Panc1 (cell line): ENCODE data around the gene AGAP1. TPM values are rescaled to one million over a fixed set of nuclear protein-coding genes. Genes with fewer than 3 reads are reported as not detected.

Experiments used
- ATAC-seq: fragments of 200-7000 bp; cut with Tn5 transposase; 2 replicates; pipeline ENCODE4 v1.9.1; 2020; ENCODE audit warnings: mild to moderate bottlenecking, moderate library complexity
- BruUV-seq: library from RNA; stranded (reverse); fragments of 400-500 nt; replicated peaks from 2 replicates; lab custom pipeline; 2021; lab: Mats Ljungman, UMichigan
- CTCF ChIA-PET: fragments of 300-600 bp; sonication (Branson Sonifier 250); formaldehyde crosslinking; loops from one replicate; lab custom pipeline; 2022; ENCODE audit warnings: antibody characterized with exemption; lab: Charles Lee
- POLR2A ChIA-PET: fragments of 300-600 bp; sonication (Branson Sonifier 250); formaldehyde crosslinking; loops from one replicate; lab custom pipeline; 2022; ENCODE audit warnings: antibody characterized with exemption; lab: Charles Lee
- DNase-seq: peaks from one replicate; pipeline ENCODE4 v3.0.0-alpha.2; 2010; ENCODE audit warnings: low read depth, low spot score
- H3K27ac ChIP-seq: 2 replicates; pipeline ENCODE4 v1.5.1; 2011; ENCODE audit warnings: mild to moderate bottlenecking, low read length, inconsistent platforms
- H3K27me3 ChIP-seq: fragments of 200-500 bp; sonication (Bioruptor generic); 2 replicates; pipeline ENCODE4 v1.6.0; 2014; ENCODE audit warnings: low read length, inconsistent platforms; ENCODE audit not compliant: control insufficient read depth, insufficient read depth
- H3K36me3 ChIP-seq: fragments of 200-500 bp; sonication (Bioruptor generic); 2 replicates; pipeline ENCODE4 v1.5.1; 2014; ENCODE audit warnings: inconsistent platforms, mild to moderate bottlenecking, low read length, moderate library complexity; ENCODE audit not compliant: control insufficient read depth, insufficient read depth
- H3K4me1 ChIP-seq: 2 replicates; pipeline ENCODE4 v1.5.1; 2011; ENCODE audit warnings: inconsistent platforms, mild to moderate bottlenecking, low read length, moderate library complexity; ENCODE audit not compliant: control insufficient read depth, insufficient read depth
- H3K4me3 ChIP-seq, 2 experiments: 2 replicates each; pipeline ENCODE4 v1.5.1; 2011 to 2012; ENCODE audit warnings: low read depth in 2 of 2, low read length in 2 of 2, mild to moderate bottlenecking in 2 of 2, inconsistent platforms in 1 of 2, moderate library complexity in 1 of 2
- H3K9me3 ChIP-seq: fragments of 200-500 bp; sonication (Bioruptor generic); 2 replicates; pipeline ENCODE4 v1.5.1; 2014; ENCODE audit warnings: low read depth, mild to moderate bottlenecking, inconsistent platforms, low read length, moderate library complexity; ENCODE audit not compliant: control insufficient read depth, insufficient read depth
- CTCF ChIP-seq: fragments of 450-650 bp; IDR thresholded peaks from 2 replicates; pipeline ENCODE4 v1.5.1; 2017; ENCODE audit warnings: mild to moderate bottlenecking
- POLR2AphosphoS5 ChIP-seq: IDR thresholded peaks from 2 replicates; pipeline ENCODE4 v1.6.1; 2012; ENCODE audit warnings: mild to moderate bottlenecking, low read depth, low read length, moderate library complexity
- REST ChIP-seq, 2 experiments: IDR thresholded peaks; 2 replicates each; pipeline ENCODE4 v1.6.1; 2011 to 2012; ENCODE audit warnings: low read depth in 2 of 2, control low read depth in 1 of 2, low read length in 1 of 2, mild to moderate bottlenecking in 1 of 2, moderate library complexity in 1 of 2; ENCODE audit not compliant: insufficient read depth in 1 of 2
- SIN3A ChIP-seq: IDR thresholded peaks from 2 replicates; pipeline ENCODE4 v1.6.1; 2012; ENCODE audit warnings: low read depth, mild to moderate bottlenecking, low read length, moderate library complexity, borderline replicate concordance; ENCODE audit not compliant: insufficient read depth
- TCF7L2 ChIP-seq: IDR thresholded peaks from 2 replicates; pipeline ENCODE4 v1.6.1; 2011; ENCODE audit warnings: mild to moderate bottlenecking, low read depth, low read length, inconsistent platforms
- in situ Hi-C: cut with HindIII; loops from 2 replicates; pipeline ENCODE4 v1.10.0; 2016; ENCODE audit warnings: low sequenced_read_pairs, low pct_unique_long_range_greater_than_20kb
- intact Hi-C: fragments of 100-400 bp; cut with micrococcal nuclease; formaldehyde crosslinking; loops from one replicate; pipeline ENCODE4 v1.10.0; 2022; ENCODE audit not compliant: unreplicated experiment
- total RNA-seq: library from RNA; stranded (reverse); gene quantifications from one replicate; pipeline ENCODE4 v1.2.1, GENCODE V29; 2021; ENCODE audit not compliant: unreplicated experiment

AGAP1 gene
- total RNA-seq, 1 experiment from 2014 or later: 38.9 TPM

- intact Hi-C loops: no loop called here
- Histone ChIP-seq H3K4me3 (no peak overlapping the region), H3K9me3 (no peaks in the 10 kb centered on the region), H3K4me1 (peaks cover 3% of the 10 kb centered on the region; the same call in 1 of the 2 replicates), H3K36me3 (no peaks in the 10 kb centered on the region), H3K27me3 (no peaks in the 10 kb centered on the region), H3K27ac (no peak overlapping the region)
- POLR2A ChIA-PET: no interaction called here
- DNase-seq (no peak), ATAC-seq (peak; percentile 68)
- CTCF ChIA-PET: no interaction called here
- BruUV-seq: no TSS peak
- no peak for TF ChIP-seq POLR2AphosphoS5
- TF ChIP-seq SIN3A: no peak
- TF ChIP-seq REST (IDR thresholded peaks at IDR 0.05; ENCODE audit: insufficient read depth in 1 of 2, low read depth in 2 of 2, low read length in 1 of 2): no peak
- TF ChIP-seq CTCF: no peak
- TF ChIP-seq TCF7L2: no peak
- in situ Hi-C loops: no loop called here
These were observed 49.4 kb downstream of the AGAP1 start for GRCh38 chr2:235543128-235543750.

GRCh38 chr2:235543851-235544688, 50.2 kb downstream of the AGAP1 start:
- no peak overlapping the region for H3K27ac ChIP-seq
- no peak for DNase-seq
- no peak overlapping the region for H3K4me3 ChIP-seq

More at GRCh38 chr2:235543851-235544688, 50.2 kb downstream of the AGAP1 start:
- no peaks in the 10 kb centered on the region for H3K27me3 ChIP-seq
- no peak for ATAC-seq
- in situ Hi-C loops: no loop called here
- BruUV-seq: no TSS peak
- ChIA-PET CTCF (no interaction called here), POLR2A (no interaction called here)
- TF ChIP-seq CTCF (no peak), TCF7L2 (no peak), POLR2AphosphoS5 (no peak), REST (IDR thresholded peaks at IDR 0.05; ENCODE audit: insufficient read depth in 1 of 2, low read depth in 2 of 2, low read length in 1 of 2) (no peak), SIN3A (no peak)
- no peaks in the 10 kb centered on the region for H3K9me3 ChIP-seq
- H3K36me3 ChIP-seq: no peaks in the 10 kb centered on the region
- peaks cover 3% of the 10 kb centered on the region; the same call in 1 of the 2 replicates for H3K4me1 ChIP-seq
- intact Hi-C loops: no loop called here
